Measurements from ENCODE around the gene SCYGR7.
"Not testable (repeated sequence)": the region's sequence is repeated elsewhere in the genome, so short reads cannot be mapped to it uniquely, and the experiment has no call there.

Gene SCYGR7, protein sequence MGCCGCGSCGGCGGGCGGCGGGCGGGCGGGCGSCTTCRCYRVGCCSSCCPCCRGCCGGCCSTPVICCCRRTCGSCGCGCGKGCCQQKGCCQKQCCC

DNA sequence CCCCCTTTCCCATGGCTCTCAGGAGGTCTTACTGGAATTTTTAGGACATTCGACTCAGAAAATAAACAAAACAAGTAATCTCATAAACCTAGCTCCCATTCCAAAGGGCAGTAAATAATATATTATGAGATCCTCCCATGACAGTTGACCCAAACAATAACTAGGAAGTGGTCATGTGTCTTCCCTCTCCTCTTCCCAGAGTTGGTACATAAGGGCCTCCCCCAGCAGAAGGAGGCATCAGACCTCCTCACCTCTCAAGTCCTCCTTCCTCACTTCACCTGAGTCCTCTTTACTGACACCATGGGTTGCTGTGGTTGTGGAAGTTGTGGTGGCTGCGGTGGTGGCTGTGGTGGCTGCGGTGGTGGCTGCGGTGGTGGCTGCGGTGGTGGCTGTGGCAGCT, at the start of gene SCYGR7:
TSS of gene SCYGR7 (plus strand) at position 301 of the 400 bp plus-strand sequence. CDS start at position 301, 0 bp downstream.
- no peak for FAIRE-seq

DNA sequence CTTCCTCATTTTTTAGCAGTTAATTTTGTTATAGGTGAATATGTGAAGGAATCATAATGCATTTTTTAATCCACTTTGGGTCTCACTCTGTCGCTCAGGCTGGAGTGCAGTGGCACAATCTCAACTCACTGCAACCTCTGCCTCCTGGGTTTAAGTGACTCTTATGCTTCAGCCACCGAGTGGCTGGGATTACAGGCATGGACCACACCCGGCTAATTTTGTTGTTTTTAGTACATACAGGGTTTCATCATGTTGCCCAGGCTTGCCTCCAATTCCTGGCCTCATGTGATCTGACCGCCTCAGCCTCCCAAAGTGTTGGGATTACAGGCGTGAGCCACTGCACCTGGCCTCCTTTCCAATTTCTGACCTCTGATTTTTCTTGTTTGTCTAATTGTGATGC, 43.9 kb upstream of the SCYGR7 start:
- FAIRE-seq = no peak

DNA sequence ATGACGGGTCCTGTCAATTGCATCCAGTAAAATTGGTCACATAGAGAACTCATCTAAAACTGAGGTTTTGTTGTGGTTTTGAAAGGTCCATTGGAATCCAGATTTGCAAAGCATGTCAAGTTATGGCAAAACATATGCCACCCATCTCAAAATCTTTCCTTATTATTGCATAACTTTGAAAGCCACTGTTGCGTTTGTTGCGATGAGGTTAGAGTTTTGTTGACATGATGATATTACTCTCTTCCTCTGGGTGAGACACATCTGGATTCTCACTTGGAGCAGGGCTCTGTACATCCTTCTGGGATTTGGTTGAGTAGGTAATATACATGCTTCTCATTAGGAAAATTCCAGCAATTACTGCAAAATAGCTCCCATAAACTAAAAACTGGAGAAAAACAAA, 40.9 kb upstream of the SCYGR7 start:
- FAIRE-seq = no peak

DNA sequence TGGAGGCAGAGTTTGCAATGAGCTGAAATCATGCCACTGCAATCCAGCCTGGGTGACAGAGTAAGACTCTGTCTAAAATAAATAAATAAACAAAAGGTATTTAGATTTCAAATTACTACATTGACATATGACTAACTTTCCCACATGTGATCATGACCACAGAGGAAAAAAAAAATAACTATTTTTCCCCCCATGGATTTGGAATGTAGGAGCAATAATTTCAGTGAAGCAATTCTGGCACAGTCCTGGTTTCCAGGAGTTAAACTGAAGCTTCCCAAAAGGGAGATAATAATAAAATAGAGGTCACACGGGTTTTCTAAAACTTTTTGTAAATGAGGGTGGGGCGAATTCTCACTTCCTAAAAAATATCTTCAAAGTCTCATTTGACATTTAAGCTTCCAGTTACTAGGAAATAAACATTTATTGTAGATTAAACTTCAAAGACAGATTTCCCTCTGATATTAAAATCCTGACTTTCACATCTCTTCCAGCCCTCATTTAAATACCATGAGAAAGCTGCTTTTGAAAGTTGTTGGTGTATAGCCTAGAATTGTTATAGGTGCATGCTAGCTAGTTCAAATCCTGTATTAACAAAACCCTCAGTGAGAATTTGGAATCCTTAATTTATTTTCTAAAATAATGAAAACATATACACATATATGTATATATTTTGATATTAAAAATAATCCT, 31.0 kb upstream of the SCYGR7 start:
- no peak for FAIRE-seq

DNA sequence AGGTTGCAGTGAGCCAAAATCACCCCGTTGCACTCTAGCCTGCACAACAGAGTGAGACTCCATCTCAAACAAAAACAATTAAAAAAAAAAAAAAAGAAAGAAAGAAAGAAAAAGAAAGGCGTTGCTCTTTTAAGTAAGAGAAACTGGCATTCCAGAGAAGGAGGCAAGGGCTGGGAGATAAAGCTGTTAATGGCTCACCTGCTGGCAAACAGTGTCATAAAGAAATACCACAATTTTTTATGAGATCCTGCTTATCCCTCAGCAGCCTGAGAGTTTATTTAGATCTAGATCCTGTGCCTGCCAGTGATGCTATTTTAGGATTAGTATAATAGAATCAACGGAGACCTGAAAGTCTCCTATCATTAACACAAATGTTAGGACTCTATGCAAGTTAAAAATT, 26.6 kb upstream of the SCYGR7 start:
- FAIRE-seq = no peak

DNA sequence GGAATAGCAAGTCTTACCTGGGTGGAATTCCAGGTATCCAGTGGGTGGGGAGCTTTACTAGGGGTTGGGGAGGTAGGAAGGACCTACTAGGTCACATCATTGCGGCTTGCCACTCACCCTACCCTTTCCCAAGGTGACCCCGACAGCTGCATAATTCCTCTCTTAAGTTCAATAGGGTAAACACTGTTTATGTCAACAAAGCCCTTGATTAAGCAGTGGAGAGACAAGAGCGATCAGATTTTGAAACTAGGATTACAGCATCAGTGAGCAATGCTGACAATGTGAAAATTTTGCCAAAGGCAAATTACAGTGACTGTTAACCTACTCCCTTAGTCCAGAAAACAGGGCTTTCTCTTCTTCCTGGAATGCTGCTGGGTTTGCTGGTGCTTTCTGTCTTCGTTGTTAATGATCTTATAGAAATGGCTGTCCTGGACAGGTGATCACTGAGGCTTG, 24.8 kb upstream of the SCYGR7 start:
- no peak for FAIRE-seq

DNA sequence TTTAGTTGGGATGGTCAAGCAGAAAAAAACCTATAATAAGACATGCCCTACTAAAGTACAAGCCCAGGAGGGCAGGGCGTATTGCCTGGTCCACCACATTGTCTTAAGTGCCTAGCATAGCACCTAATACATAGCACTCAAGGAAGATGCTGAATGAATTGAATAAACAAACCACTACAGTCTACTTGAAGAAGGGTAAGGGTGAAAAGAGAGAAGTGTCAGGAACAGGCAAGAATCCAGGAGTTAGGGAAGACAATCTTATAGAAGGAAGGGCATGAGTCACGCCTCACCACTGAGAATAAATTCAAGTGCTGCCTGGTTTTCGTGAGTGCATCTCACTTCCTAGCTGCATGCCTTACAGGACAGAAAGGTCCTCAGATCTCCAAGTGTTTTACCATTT, 24.2 kb upstream of the SCYGR7 start:
- FAIRE-seq = no peak

DNA sequence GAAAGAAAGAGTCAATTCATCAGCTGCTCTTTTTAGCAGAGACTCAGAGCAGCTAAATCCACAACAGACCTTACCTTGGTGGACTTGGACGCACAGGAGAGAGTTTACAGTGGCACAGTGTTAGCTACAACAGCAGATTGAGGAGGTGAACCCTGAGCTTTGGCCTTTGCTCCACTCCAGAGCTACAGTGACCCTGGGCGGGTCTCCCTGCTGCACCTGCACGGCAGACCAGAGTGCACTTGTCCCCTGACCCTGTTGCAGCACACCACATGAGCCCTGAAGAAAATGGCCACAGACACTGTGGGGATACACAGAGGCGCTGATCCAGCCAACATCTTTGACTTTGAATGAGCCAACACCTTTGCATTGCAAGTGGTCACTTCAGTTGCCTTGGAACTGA, 21.3 kb upstream of the SCYGR7 start:
- FAIRE-seq = no peak

DNA sequence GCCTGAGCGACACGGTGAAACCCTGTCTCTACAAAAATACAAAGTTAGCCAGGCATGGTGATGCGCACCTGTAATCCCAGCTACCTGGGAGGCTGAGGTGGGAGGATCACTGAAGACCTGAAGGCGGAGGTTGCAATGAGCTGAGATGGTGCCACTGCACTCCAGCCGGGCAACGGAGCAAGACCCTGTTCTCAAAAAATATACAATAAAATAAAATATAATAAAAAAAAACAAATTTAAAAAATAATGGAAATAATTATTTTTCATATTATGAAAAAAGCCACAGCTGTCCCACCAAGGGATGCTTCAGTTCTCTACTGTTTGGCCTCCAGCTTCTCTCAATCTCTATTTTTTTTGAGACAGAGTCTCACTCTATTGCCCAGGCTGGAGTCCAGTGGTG, 20.7 kb upstream of the SCYGR7 start:
- no peak for FAIRE-seq

DNA sequence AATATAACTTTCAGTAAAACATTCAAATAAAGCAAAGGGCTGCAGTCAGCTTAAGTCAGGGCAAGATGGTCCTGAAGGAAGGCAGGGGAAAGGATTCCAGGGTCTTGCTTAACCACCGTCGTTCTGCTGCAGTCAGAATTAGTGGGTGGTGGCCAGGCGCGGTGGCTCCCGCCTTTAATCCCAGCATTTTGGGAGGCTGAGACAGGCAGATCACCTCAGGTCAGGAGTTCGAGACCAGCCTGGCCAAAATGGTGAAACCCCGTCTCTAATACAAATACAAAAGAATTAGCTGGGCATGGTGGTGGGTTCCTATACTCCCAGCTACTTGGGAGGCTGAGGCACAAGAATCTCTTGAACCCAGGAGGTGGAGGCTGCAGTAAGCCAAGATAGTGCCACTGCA, 17.1 kb upstream of the SCYGR7 start:
- no peak for FAIRE-seq

DNA sequence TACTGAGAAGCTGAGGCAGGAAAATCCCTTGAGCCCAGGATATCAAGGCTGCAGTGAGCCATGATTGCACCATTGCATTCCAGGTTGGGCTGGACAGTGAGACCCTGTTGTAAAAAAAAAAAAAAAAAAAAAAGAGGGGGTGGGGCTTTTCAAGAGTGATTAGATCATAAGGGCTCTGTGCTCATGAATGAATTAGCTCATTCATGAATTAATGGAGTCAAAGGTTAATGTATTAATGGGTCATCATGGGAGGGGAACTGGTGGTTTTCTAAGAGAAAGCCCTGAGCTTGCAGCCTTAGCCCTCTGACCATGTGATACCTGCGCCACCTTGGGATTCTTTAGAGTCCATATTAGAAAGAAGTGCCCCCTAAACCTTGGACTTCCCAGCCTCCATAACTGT, 14.8 kb upstream of the SCYGR7 start:
- no peak for FAIRE-seq

DNA sequence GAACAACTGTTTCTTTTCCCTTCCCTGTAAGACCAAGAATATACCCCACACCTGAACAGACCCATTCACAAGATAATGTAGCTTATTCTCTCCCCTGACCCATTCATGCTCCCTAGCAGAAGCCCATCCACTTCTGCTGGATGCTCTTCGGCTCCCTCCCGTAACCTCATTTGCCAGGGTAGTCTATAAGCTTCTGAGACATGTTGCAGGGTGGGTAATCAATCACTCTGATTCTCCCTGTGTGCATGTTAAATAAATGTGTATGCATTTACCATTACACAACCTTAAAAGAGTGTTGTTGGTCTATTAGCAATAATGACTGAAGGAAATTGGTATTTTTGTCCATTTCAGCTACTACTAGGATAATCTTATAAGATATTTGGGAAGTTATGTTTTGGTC, 11.6 kb upstream of the SCYGR7 start:
- no peak for FAIRE-seq

DNA sequence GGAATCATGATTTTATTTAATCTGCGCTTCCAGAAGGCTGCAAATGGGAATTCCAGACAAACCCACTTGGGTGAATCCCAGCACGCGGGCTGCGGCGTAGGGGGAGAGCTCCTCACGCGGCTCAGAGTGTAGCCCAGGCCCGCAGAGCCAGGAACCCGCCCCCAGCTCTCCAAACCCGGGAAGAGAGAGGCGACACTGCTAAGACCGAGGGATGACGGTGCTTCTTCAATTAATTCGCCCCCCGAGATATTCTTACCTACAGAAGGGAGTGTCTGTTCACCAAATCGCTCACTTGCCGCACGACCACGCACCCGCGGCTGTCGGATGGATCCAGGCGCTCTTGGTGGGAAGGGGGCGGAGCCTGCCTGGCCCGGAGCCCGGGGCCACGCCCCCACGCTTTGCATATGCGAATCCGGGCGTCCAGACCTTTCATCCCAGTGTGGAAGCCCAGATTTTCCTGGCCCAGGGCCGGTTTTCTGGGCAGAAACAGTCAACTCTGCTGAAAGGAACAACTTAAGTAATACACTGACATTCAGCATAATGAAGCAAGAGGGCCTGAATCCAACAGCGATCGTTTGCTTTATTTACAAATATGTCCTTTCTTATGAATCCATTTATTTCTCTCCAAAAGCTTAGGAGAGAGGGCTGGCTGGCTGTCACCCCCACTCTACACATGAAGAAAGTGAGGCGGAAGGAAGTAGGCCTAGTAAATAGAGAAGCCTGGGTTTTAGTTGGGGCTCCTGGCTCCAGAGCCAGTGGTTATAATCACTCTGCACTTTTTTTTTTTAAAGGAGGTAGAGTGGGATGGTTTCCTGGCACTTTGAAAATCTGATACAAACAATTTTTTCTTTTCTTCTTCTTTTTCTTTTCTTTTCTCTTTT, 10.2 kb upstream of the SCYGR7 start, which contains the start of gene SLC19A3:
TSS of gene SLC19A3 (minus strand) at position 342 of the 881 bp plus-strand sequence. CDS start 15,710 bp downstream, outside the sequence.
- no peak for FAIRE-seq

DNA sequence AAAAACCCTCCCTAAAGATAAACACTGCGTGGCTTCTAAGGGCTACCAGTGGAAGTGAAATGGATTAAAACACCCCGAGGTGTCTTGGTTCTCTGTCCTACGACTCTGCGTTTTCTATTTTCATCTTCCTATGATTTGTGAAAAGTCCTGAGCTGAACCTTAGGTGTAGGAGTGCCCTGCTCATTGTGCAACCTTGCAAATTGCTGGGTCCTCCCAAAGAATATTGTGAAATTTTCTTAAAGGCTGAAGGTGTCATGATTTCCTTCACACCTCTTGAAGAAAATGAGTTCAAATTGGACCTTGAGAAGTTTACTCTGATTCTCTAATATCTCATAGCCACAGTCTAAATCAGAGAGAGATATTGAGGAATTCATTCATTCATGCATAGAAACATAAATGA, 8.5 kb upstream of the SCYGR7 start:
- FAIRE-seq = no peak

DNA sequence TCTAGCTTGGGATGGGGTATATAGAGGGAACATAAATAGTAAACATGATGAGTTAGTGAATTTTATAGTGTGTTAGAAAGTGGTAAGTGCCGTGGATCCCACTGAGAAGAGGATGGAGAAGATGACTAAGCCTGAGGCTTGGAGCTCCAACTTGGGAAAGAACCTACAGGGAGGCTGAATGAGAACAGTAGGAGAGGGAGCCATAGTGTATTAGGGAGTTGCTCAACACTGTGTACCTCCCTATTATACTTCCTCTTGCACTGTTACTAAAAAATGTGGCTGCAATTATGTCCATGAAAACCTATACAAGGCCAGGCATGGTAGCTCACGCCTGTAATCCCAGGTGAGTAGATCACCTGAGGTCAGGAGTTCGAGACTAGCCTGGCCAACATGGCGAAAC, 7.5 kb upstream of the SCYGR7 start:
- FAIRE-seq = no peak

DNA sequence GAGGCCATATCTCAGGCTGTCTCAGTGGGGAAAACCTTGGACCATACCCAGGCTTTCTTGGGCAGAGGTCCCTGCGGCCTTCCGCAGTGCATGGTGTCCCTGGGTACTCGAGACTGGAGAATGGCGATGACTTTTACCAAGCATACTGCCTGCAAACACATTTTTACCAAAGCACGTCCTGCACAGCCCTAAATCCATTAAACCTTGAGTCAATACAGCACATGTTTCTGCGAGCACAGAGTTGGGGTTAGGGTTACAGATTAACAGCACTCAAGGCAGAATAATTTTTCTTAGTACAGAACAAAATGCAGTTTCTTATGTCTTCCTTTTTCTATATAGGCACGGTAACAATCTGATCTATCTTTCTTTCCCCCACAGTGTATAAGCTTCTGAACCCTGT, 5.3 kb upstream of the SCYGR7 start:
- not testable (repeated sequence) for FAIRE-seq

DNA sequence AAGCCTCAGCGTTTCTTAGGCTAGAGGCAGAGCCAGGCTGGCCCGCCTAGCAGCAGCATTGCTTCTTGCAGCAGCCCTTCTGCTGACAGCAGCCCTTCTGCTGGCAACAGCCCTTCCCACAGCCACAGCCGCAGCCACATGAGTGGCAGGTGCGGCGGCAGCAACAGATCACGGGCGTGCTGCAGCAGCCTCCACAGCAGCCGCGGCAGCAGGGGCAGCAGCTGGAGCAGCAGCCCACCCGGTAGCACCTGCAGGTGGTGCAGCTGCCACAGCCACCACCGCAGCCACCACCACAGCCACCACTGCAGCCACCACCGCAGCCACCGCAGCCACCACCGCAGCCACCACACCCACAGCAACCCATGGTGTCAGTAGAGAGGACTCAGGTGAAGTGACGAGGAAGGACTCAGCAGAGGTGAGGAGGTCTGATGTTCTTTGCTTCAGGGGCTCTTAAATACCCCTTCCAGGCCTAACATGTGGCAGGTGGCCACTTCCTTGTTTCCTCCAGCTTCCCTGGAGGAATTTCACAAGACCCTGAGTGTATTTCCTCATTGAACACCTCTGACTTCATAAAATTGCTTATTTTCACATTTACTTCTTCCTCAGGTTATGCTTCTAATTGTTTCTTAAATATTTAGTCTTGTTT, 3.6 kb upstream of the SCYGR7 start, which contains the start of gene SCYGR6:
TSS of gene SCYGR6 (minus strand) at position 364 of the 646 bp plus-strand sequence. CDS start at position 364, 0 bp downstream.
- FAIRE-seq = no peak

DNA sequence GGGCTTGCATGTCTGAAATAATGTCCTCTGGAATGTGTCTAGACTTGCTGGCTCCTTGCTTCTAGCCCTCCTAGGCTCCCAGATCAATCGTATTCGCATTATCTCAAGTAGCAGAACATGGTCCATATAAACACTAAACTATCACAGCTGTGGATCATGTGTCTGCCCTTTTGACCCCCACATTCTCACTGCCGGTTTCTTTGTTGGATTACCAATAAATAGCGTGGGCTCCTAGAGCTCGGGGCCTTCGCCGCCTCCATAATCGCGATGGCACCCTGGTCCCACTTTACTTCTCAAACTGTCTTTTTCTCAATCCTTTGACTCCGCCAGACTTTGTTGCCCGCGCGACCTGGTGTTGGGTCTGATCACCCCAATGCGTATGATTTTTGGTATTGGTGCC, 11.2 kb downstream of the SCYGR7 start:
- FAIRE-seq = no peak

DNA sequence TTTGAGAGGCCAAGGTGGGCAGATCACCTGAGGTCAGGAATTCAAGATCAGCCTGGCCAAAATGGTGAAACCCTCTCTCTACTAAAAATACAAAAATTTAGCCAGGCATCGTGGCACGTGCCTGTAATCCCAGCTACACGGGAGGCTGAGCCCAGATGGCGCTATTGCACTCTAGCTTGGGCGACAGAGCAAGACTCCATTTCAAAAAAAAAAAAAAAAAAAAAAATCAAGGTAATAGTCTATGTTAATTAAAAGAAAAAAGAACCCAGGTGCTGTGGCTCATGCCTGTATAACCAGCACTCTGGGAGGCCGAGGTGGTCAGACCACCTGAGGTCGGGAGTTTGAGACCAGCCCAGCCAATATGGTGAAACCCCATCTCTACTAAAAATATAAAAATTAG, 12.6 kb downstream of the SCYGR7 start:
- FAIRE-seq = not testable (repeated sequence)

DNA sequence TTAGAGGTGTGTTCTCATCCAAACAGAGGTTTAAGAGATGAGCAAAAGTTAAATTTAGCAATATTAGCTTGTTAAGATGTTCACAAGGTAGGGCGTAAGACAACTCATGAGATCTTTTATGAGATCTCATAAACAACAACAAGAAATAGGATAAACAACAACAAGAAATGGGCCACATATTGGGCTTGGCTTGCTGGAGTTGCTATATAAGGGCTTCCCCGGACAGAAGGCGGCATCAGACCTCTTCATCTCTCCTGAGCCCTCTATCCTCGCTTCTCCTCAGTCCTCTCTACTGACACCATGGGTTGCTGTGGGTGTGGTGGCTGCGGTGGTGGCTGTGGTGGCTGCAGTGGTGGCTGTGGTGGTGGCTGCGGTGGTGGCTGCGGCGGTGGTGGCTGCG, 17.5 kb downstream of the SCYGR7 start, which contains the start of gene SCYGR8:
TSS of gene SCYGR8 (plus strand) at position 301 of the 400 bp plus-strand sequence. CDS start at position 301, 0 bp downstream.
- FAIRE-seq = no peak

DNA sequence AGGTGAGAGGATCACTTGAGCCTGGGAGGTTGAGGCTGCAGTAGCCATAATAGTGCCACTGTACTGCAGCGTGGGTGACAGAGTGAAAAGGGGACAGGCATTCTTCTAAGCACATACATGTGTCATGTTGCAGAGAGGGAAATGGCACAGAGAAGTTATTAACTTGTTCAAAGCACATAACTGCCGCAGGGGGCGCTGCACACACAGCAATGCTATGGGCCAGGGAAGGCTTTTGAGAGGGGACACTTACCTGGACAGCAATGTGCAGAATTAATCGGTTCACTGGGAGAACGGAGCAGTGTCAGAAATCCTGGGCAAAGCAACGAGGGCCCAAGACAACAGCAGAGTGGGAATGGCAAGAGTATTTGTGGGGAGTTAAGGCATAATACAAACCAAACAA, 19.9 kb downstream of the SCYGR7 start:
- no peak for FAIRE-seq

DNA sequence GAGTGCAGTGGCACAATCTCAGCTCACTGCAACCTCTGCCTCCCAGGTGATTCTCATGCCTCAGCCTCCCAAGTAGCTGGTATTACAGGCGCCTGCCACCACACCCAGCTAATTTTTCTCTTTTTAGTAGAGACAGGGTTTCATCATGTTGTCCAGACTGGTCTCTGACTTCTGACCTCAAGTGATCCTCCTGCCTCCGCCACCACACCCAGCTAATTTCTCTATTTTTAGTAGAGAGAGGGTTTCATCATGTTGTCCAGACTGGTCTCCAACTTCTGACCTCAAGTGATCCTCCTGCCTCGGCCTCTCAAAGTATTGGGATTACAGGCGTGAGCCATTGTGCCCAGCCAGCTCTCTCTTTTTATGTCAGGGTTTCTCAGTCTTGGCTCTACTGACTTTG, 28.1 kb downstream of the SCYGR7 start:
- FAIRE-seq = not testable (repeated sequence)

All from endometrium (tissue), 2 donors.